ENCODE results near the gene NNT.
"Not testable (repeated sequence)": the region's sequence is repeated elsewhere in the genome, so short reads cannot be mapped to it uniquely, and the experiment has no call there.

The NNT gene

GRCh38 chr5:43730832-43731342 is 127.9 kb downstream of the NNT start:
- no peak for DNase-seq

GRCh38 chr5:43731573-43731972 is 128.6 kb downstream of the NNT start:
- no peak for DNase-seq

- DNase-seq = not testable (repeated sequence)
Observed at GRCh38 chr5:43745923-43746548, 143.1 kb downstream of the NNT start.

- DNase-seq = no peak
Observed at GRCh38 chr5:43750809-43751208, 147.8 kb downstream of the NNT start.

GRCh38 chr5:43753069-43753468 is 150.1 kb downstream of the NNT start:
- DNase-seq = no peak

Data from EL (cell line).